NOMO-1 treated with DMSO at 0.1 percent for 48 hours (cell line): ENCODE results near the gene PCNT.
"Not testable (repeated sequence)": the region's sequence is repeated elsewhere in the genome, so short reads cannot be mapped to it uniquely, and the experiment has no call there.

Source experiments
- DNase-seq: peaks from one replicate; lab custom pipeline; 2025; ENCODE audit not compliant: unreplicated experiment; lab: John Stamatoyannopoulos, UW

Gene PCNT

DNA sequence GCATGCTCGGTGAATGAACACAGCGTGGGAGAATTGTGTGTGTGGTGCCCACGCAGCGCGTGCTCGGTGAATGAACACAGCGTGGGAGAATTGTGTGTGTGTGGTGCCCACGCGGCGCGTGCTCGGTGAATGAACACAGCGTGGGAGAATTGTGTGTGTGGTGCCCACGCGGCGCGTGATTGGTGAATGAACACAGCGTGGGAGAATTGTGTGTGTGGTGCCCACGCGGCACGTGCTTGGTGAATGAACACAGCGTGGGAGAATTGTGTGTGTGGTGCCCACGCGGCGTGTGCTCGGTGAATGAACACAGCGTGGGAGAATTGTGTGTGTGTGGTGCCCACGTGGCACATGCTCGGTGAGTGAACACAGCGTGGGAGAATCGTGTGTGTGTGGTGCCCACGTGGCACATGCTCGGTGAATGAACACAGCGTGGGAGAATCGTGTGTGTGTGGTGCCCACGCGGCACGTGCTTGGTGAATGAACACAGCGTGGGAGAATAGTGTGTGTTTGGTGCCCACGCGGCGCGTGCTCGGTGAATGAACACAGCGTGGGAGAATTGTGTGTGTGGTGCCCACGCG, 79.4 kb downstream of the PCNT start:
- not testable (repeated sequence) for DNase-seq

DNA sequence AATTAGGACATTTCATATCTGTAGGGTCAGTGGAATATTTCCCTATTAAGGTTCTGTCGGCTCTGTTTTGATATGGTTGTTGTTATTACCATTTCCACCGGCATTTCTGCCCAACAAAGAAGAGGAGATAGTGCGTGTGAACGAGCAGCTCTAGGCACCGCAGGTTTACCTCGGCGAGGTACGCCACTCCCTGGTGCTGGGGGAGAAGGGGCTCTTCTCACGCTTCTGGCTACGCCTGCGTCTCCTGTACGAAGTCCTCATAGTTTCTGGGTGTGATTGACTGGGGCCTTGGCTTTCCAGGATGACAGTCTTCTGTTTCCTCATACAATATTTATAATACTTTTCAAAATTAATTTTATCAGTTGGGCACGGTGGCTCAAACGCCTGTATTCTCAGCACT, 80.3 kb downstream of the PCNT start:
- no peak for DNase-seq

DNA sequence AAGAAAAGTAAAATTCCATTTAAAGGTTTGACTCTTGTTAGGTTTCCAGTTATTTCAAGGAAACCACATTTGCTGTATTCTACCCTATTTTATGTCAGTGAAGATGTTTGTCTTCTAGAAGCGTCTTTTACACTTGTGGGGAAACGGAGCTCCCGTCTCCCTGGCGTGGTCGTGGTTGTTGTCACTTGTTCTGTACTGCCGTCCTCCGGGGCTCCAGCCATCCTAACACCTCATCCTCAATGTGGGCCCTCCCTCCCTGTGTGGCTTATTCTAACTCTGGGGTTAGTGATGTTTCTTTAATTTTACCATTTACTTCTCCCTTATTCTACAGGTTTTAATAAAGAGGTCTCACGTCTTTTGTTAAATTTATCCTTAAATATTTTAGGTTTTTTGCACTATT, 82.0 kb downstream of the PCNT start:
- no peak for DNase-seq

DNA sequence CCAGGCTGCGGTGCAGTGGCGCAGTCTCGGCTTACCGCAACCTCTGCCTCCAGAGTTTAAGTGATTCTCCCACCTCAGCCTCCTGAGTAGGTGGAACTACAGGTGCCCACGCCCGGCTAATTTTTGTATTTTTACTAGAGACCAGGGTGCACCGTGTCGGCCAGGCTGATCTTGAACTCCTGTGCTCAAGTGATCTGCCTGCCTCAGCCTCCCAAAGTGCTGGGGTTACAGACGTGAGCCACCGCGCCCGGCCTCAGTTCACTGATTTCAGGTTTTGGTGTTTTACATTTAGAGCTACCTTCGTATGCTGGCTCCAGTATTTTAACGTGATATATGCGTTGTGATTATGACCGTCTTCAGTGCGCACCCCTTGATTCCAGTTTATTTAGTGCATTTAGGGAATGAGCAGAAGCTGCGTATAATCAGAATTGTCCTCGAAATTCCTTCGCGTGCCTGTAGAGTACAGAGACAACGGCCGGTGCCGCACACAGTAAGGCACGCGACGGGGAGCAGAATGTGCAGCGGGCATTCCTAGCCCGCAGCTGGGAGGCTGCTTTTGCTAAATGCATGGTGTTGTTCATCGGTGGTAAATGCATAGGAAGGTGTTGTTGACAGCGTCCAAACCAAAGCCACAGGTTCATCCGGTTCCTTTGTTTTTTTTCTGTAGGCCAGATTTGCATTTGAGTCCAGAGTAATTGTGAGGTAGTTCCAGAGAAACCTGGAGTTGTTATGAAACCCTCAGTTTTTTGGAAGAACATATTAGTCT, 85.9 kb downstream of the PCNT start:
- DNase-seq, result no peak

DNA sequence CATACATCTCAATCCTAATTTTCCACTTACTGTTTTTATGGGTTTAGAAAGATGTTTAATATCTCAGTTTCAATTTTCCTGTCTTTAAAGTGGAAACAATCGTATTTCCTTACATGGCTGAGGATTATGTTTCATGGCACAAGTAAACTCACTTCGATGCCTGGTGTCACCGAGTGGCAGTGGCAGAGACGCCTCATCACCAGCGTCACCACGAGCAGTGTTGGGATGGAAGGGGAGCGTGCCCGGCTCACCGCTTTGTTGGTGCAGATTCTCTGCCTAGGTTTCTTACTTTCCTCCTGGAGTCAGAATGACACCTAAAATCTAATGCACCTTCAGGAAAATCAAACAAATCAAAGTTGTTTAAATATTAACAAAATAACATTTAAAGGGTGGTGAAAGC, 86.6 kb downstream of the PCNT start:
- no peak for DNase-seq

DNA sequence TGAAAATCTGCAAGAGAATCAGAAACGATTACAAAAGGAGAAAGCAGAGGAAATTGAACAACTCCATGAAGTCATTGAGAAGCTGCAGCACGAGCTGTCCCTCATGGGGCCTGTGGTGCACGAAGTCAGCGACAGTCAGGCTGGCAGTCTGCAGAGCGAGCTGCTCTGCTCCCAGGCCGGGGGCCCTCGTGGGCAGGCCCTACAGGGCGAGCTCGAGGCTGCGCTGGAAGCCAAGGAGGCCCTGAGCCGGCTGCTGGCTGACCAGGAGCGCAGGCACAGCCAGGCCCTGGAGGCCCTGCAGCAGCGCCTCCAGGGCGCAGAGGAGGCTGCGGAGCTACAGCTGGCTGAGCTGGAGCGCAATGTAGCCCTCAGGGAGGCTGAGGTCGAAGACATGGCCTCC, 87.3 kb downstream of the PCNT start:
- no peak for DNase-seq

DNA sequence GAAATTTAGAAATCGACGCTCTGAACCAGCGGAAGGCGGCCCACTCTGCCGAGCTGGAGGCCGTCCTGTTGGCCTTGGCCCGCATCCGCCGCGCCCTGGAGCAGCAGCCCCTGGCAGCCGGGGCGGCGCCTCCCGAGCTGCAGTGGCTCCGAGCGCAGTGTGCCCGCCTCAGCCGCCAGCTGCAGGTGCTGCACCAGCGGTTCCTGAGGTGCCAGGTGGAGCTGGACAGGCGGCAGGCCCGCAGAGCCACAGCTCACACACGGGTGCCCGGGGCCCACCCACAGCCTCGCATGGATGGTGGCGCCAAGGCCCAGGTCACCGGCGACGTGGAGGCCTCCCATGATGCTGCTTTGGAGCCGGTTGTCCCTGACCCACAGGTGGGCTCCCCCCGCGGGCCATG, 87.7 kb downstream of the PCNT start:
- DNase-seq, result no peak

DNA sequence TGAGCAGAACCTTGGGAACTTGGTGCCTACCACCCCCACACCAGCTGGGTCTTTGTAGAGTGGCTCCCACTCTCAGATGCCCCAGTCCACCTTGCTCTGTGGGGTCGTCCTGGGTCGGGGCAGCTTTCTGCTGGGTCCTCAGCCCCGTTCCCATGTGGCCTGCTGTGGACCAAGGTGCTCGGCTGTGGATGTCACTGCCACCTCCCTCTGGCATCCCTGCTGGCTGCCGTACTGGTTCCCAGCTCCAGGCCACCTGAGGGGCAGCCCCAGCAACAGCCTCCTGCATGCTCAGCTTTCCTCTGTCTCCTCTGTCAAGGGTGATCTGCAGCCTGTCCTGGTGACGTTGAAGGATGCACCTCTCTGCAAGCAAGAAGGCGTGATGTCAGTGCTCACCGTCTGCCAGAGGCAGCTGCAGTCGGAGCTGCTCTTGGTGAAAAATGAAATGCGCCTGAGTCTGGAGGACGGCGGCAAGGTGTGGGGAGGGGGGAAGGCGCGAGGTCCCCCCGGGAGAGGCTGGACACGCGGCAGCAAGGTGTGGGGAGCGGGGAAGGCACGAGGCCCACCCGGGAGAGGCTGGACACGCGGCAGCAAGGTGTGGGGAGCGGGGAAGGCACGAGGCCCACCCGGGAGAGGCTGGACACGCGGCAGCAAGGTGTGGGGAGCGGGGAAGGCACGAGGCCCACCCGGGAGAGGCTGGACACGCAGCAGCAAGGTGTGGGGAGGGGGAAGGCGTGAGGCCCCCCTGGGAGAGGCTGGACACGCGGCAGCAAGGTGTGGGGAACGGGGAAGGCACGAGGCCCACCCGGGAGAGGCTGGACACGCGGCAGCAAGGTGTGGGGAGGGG, 88.8 kb downstream of the PCNT start:
- no peak for DNase-seq

DNA sequence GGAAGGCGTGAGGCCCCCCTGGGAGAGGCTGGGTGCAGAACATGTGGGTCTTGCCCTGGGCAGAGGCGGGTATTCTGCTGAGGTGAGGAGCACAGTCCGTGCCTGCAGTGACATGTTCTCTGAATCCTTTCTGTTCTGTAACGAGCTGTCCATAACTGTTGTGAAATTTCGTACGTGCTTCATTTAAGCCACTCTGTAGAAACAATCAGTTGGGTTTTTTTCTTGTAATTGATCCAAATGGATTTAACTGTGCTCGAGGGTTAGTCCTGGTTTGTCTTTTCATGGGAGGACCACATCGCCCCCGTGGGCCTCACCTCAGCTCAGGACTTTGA, 89.4 kb downstream of the PCNT start:
- no peak for DNase-seq

DNA sequence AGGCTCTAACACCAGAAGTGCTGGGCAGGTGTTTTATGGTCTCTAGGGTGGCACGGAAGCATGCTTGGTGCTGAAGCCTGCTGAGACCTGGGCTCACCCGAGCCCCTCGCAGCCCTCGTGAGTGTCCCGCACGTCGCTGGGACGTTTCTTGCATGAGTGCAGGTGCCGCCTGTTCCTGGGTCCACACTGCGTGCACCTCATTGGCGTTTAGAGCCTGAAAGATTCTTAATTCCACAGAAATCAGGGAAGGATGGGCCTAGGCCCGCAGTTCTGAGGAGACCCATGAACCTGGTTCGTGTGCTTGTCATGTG, 91.0 kb downstream of the PCNT start:
- no peak for DNase-seq

DNA sequence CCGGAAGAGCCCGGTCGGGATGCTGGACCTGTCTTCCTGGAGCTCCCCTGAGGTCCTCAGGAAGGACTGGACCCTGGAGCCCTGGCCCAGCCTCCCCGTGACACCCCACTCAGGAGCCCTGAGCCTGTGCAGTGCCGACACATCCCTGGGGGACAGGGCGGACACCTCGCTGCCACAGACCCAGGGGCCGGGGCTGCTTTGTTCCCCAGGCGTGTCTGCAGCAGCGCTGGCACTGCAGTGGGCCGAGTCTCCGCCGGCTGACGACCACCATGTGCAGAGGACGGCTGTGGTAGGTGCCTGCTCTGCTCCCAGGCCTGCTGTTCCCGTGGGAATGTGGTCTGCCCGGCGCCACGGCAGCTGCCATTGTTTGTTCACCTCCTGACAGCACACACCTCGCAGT, 92.6 kb downstream of the PCNT start:
- DNase-seq, result no peak

DNA sequence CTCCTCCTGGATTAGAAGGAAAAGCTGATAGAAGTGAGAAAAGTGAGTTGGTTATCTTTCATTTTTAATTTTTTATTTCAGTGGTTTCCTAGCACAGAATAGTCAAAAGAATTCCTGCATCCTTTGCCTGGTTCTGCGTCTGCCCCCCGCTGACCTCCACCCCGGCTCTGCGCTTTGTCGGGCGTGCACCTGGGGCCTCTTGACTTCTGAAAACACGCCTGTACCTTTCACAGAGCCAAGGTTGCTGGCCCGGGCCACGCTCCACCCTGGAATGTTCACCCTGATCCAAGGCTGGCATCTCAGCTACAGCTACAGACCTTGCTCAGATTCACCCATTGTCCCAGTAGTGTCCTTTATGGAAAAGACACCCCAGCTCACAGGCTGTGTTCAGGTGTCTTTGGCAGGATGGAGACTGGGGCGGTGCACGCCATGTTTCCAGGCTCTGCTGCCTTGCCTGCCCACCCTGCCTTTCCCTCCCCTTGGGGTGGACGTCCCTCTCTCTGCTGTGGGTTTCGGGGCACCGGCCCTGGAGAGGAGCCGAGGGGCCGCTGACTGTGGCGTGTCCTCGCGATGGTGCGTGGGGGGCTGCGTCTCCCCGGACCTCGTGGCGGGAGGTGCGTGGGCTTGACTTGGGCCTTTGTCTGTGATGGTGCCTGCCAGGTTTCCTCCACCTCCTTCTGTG, 94.5 kb downstream of the PCNT start:
- DNase-seq, result no peak

DNA sequence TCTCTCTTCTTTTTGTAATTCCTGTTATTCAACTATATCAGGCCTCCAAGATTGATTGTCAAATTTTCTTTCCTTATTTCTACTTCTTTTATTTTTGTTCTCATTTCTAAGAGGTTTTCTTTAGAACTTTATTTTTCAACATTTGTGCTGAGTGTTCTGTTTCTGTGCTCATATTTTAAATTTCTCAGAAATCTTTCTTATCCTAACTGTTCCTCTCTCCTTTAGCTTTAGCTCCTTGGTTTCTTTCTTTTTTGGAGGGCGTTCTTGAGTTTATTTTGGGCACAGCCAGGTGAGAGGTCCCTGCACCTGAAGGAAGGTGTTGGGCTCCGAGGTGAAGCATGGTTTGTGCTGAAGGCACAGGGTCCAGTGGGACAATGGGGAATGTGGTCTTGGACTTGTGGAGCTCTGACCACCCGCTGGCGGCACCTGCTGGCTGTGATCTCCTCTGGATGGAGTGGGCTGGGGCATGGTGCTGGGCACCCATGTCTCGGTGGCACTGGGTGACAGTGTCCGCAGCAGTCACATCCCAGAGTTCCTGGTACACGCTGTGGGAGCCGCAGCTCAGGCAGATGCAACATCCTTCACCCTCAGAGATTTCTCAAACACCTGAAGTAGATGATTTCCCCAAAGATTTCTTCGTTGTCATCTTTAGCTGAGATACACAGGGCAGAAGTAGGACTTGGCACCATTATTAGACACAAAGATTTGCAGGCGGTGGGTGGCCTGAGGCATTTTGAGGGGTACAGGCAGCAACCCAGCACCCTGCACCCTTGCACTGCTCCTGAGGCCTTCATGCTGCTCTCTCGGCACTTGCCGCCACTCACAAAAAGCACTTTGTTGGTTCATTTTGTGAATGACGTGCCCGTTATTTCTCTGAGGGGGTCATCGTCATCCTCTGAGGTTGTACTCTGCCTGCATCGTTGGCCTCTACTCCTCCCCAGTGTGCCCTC, 96.6 kb downstream of the PCNT start:
- DNase-seq, result no peak

DNA sequence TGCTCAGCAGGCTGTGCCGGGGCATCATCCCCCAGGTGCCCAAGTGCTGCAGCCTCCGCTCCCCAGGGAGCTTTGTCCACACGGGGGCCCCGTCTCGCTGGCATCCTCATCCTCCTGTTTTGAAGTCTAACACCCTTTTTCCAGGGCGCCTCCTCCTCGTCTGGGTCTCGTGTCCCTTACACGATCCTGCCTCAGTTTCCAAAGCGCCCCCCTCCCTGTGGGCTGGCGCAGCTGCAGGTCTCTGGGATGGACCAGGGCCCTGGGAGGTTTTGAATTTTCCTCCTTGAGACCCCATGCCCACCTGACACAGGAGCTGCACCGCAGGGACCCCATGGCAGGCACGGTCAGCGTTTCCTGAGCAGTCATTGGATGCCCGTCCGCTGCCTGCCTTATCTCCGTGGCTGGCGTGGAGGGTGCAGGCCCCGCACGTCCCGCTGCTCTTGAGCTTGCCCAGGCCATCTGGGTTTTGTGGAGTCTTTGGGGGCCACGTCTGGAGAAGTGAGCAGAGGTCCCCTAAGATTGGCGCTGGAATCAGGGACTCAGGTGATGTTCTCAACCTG, 97.3 kb downstream of the PCNT start:
- no peak for DNase-seq

DNA sequence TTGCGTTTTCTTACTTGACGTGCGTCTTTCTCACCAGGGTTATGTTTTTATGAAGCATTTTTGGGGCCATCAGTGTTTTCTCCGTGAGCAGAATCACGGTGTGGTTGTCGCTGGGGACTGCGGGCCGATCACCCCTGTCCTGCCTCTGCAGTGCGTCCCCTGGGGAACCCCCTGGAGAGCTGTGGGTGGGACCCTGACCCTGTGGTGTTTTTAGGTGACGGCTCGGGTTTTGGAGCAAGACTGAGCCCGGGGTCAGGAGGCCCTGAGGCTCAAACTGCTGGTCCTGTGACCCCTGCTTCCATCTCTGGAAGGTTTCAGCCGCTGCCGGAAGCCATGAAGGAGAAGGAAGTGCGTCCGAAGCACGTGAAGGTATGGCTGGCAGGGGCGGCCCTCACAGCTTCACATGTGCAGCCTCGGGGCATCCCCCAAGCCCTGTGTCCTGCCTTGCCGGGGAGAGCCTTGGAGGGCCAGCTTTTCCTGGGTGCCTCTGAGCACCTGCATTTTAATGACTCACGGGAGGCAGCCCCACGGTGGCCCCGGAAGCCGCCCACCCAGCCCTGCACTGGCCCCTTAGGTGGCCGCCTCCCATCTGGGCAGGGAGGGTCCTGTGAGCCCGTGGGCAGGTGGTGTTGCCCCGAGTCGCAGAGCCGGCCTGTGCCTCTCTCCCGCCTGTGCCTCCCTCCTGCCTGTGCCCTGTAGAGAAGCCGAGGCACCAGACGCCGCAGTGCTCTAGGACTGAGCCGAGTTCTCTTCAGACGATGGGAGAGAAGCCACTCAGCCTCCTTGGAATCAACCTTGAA, 98.0 kb downstream of the PCNT start:
- no peak for DNase-seq

DNA sequence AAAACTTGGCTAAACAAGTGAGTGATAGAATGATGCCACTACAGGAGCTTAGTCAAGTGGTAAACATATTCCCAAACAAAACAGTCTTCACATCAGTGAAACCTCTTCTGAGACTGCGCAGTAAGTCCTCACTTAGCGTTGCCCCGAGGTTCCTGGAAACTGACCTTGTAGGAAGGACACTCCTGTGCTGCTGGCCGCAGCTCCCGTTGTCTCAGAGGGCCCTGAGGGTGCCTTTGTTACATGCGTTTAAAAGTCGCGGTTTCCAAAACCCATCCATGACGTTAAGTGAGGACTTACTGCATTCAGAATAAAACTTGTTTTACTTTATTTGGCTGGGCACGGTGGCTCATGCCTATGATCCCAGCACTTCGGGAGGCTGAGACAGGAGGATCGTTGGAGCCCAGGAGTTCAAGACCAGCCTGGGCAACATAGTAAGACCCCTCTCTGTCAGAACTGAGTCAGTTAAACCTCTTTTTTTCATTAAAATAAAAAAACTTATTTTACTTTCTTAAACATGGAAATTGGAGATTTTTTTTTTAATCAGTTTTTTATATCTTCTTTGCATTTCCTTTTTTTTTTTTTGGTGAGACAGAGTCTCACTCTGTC, 98.8 kb downstream of the PCNT start:
- DNase-seq, result no peak

DNA sequence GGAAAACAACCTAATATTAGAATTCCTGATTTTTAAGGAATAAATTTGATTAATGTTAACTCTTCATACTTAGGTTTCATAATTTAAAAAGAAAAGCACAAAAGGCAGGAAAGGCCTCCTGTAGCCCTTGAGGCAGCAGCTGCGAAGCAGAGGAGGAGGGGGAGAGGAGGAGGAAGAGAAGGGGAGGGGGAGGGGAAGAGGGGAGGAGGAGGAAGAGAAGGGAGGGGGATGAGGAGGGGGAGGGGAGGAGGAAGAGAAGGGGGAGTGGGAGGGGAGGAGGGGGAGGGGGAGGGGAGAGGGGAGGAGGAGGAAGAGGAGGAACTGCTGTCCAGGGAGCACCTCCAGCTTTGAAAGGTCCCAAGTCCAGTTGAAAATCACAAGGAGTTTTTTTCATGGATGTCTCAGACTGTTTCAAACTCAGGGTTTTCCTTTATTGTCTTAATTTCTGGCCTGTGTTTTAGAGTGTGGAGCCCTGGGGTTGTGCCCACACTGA, 99.6 kb downstream of the PCNT start:
- DNase-seq, result no peak

DNA sequence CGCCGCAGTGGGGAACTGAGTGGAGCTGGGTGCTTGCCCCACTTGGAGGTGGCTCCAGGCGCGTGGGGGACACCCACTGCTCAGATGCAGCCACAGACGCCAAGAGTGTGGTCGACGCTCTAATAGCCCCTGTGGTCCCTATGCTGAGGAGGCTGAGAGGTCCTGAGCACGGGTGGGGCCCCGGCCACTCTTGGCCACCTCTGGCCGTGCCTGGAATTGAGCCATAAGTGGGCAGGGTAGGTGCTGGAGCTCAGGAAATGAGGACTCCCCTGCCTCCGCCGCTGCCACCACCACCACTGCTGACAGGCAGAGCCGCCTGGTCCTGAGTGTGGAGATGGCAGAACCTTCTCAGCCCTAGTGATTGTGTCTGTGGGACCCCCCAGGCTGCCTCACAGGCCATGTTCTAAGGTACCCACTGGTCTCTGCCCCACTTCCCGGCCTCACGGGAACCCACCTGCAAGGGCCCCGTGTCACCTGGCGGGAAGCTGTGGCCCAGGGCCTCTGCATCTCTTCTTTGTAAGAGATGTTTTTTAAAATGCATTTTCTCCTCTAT, 100.2 kb downstream of the PCNT start:
- no peak for DNase-seq

DNA sequence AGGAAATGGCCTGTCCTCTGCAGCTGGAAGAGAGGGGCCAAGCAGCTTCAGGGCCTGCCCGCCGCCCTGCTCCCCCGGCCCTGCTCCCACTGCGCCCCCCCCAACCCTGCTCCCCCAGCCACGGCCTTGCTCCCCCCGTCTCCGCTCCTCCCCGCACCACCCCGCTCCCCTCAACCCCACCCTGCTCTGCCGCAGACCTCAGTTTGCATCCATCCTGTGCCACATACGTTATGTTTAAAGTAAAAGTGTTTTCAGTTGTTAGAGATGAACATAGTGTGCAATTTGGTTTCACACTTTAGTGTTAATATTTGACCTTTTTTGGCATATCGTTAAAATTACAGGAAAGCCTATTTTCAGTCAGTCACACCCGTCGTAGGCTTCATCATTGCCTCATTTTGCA, 100.7 kb downstream of the PCNT start:
- DNase-seq, result no peak
